ENCODE results near the gene DGKE.

The DGKE gene

GRCh38 chr17:56886288-56886731 is 52.4 kb downstream of the DGKE start:
- no peak overlapping the region for H3K9ac ChIP-seq (ENCODE audit: low read length)
- no peak overlapping the region for H2AFZ ChIP-seq (ENCODE audit: low read length)

GRCh38 chr17:56887105-56887504 is 53.2 kb downstream of the DGKE start:
- TF ChIP-seq CTCF (IDR thresholded peaks at IDR 0.05; ENCODE audit: low read length) (no peak), EZH2phosphoT487 (IDR thresholded peaks at IDR 0.05; ENCODE audit: low read length) (no peak), EZH2 (optimal IDR thresholded peaks at IDR 0.05; ENCODE audit: low read depth, low read length) (no peak)
- H4K20me1 ChIP-seq (ENCODE audit: insufficient read depth, low read length): no peaks in the 10 kb centered on the region
- H3K4me3 ChIP-seq (ENCODE audit: low read length): no peak overlapping the region

More at GRCh38 chr17:56886288-56886731, 52.4 kb downstream of the DGKE start:
- H3K36me3 ChIP-seq (replicated peaks; ENCODE audit: insufficient read depth, low read length): peaks cover 15% of the 10 kb centered on the region; the same call in 1 of the 2 replicates
- peaks cover 5% of the 10 kb centered on the region for H3F3A ChIP-seq (ENCODE audit: insufficient read depth, low read length)
- TF ChIP-seq EZH2 (optimal IDR thresholded peaks at IDR 0.05; ENCODE audit: low read depth, low read length) (no peak), EZH2phosphoT487 (IDR thresholded peaks at IDR 0.05; ENCODE audit: low read length) (no peak), CTCF (IDR thresholded peaks at IDR 0.05; ENCODE audit: low read length) (no peak)
- no peak overlapping the region for H3K4me3 ChIP-seq (ENCODE audit: low read length)
- DNase-seq: no peak
- H3K27ac ChIP-seq (ENCODE audit: low read length): no peak overlapping the region
- no peaks in the 10 kb centered on the region for H3K27me3 ChIP-seq (replicated peaks; ENCODE audit: insufficient read depth, low read length)
- H3K79me2 ChIP-seq (ENCODE audit: low read length): no peaks in the 10 kb centered on the region
- no peak overlapping the region for H3K4me2 ChIP-seq (ENCODE audit: low read depth, low read length)
- no peaks in the 10 kb centered on the region for H3K9me2 ChIP-seq (replicated peaks; ENCODE audit: insufficient read depth, low read length)
- H3K9me3 ChIP-seq (replicated peaks; ENCODE audit: insufficient read depth, low read length): no peaks in the 10 kb centered on the region
- H4K20me1 ChIP-seq (ENCODE audit: insufficient read depth, low read length): no peaks in the 10 kb centered on the region
- H3K4me1 ChIP-seq (ENCODE audit: low read length): no peaks in the 10 kb centered on the region

GRCh38 chr17:56887552-56888467 is 53.9 kb downstream of the DGKE start:
- TF ChIP-seq EZH2 (optimal IDR thresholded peaks at IDR 0.05; ENCODE audit: low read depth, low read length): no peak
- no peak for TF ChIP-seq CTCF (IDR thresholded peaks at IDR 0.05; ENCODE audit: low read length)
- TF ChIP-seq EZH2phosphoT487 (IDR thresholded peaks at IDR 0.05; ENCODE audit: low read length): no peak
- no peak overlapping the region for H3K9ac ChIP-seq (ENCODE audit: low read length)
- no peak overlapping the region for H3K4me2 ChIP-seq (ENCODE audit: low read depth, low read length)
- peaks cover 5% of the 10 kb centered on the region for H3F3A ChIP-seq (ENCODE audit: insufficient read depth, low read length)
- H3K9me3 ChIP-seq (replicated peaks; ENCODE audit: insufficient read depth, low read length): no peaks in the 10 kb centered on the region
- H3K27me3 ChIP-seq (replicated peaks; ENCODE audit: insufficient read depth, low read length): no peaks in the 10 kb centered on the region
- H4K20me1 ChIP-seq (ENCODE audit: insufficient read depth, low read length): no peaks in the 10 kb centered on the region
- H3K27ac ChIP-seq (ENCODE audit: low read length): no peak overlapping the region
- DNase-seq: no peak
- peaks cover 28% of the 10 kb centered on the region for H3K36me3 ChIP-seq (replicated peaks; ENCODE audit: insufficient read depth, low read length)
- peaks cover 13% of the 10 kb centered on the region for H3K79me2 ChIP-seq (ENCODE audit: low read length)
- no peaks in the 10 kb centered on the region for H3K9me2 ChIP-seq (replicated peaks; ENCODE audit: insufficient read depth, low read length)
- H3K4me1 ChIP-seq (ENCODE audit: low read length): no peaks in the 10 kb centered on the region
- H3K4me3 ChIP-seq (ENCODE audit: low read length): no peak overlapping the region
- no peak overlapping the region for H2AFZ ChIP-seq (ENCODE audit: low read length)

More at GRCh38 chr17:56887105-56887504, 53.2 kb downstream of the DGKE start:
- H3K36me3 ChIP-seq (replicated peaks; ENCODE audit: insufficient read depth, low read length): peaks cover 21% of the 10 kb centered on the region
- DNase-seq: no peak
- 0 out of 2 replicates have a peak, but pooled peaks cover 7% of the 10 kb centered on the region for H3K79me2 ChIP-seq (ENCODE audit: low read length)
- H3K9me2 ChIP-seq (replicated peaks; ENCODE audit: insufficient read depth, low read length): no peaks in the 10 kb centered on the region
- no peak overlapping the region for H3K27ac ChIP-seq (ENCODE audit: low read length)
- no peak overlapping the region for H3K9ac ChIP-seq (ENCODE audit: low read length)
- peaks cover 5% of the 10 kb centered on the region for H3F3A ChIP-seq (ENCODE audit: insufficient read depth, low read length)
- H3K4me2 ChIP-seq (ENCODE audit: low read depth, low read length): no peak overlapping the region
- no peaks in the 10 kb centered on the region for H3K9me3 ChIP-seq (replicated peaks; ENCODE audit: insufficient read depth, low read length)
- no peaks in the 10 kb centered on the region for H3K27me3 ChIP-seq (replicated peaks; ENCODE audit: insufficient read depth, low read length)
- H2AFZ ChIP-seq (ENCODE audit: low read length): no peak overlapping the region
- no peaks in the 10 kb centered on the region for H3K4me1 ChIP-seq (ENCODE audit: low read length)

All from MM.1S (cell line).